GM18909 (cell line): ENCODE results near the gene PYY.
"Not testable (repeated sequence)": the region's sequence is repeated elsewhere in the genome, so short reads cannot be mapped to it uniquely, and the experiment has no call there.

Experiments used
- ATAC-seq: cut with Tn5 transposase; IDR thresholded peaks from one replicate; pipeline ENCODE4 v1.9.1; 2021; ENCODE audit warnings: mild to moderate bottlenecking; ENCODE audit not compliant: unreplicated experiment, poor library complexity

The PYY gene

GRCh38 chr17:43953746-43954145, at the start of gene PYY:
Gene PYY (minus strand): TSS chr17:43953940. CDS start chr17:43953483, 457 bp downstream.
- no peak for ATAC-seq

DNA sequence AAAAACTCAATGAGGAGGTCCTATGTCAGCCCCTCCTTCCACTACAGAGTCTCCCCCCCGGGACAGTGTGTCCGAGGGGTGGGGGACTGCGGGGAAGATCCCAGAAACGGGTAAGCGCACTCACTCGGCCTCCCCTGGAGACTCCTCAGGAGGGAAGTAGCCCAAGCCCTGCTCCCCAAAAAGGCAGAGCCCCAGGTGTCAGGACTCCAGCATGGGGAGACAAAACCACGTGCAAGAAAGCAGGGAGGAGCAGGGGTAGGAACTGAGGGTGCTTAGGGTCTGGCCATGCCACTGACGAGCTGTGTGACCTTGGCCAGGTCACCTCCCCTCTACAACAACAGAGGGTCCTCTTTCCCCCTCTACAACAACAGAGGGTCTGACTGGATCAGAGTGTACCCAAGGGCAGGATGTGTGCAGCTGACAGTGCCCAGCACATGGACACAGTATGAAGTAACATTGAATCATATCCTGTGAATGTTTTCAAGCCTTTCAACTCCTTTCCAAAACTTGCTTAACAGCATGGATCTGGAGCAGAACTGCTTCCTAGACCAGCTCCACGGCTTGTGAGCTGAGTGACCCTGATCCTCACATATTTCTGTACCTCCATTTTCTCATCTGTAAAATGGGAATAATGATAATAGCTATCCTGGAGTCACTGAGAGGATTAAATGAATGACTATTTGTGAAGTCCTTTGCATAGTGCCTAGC, 48.6 kb upstream of the PYY start:
- no peak for ATAC-seq

DNA sequence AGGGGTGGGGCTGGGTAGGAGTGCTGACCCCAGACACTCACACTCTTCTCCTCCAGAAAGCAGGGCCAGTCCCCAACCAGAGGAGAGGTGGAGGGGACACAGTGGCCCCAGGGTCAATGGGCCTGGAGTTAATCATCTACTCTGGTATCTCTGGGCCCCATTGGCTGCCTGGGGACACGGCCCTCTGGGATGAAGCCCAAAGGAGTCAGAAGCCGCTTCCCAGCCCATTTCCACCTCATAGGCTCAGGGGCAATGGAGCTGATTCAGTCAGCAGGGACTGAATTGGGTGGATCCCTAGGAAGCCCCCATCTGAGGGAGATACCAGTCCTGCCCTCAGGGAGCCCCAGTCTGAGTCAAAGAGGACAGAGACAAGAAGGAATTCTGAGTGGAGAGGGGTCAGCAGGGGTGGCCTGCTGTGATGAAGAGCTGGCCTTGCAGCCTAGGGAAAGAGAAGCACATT, 47.8 kb upstream of the PYY start:
- ATAC-seq: no peak

DNA sequence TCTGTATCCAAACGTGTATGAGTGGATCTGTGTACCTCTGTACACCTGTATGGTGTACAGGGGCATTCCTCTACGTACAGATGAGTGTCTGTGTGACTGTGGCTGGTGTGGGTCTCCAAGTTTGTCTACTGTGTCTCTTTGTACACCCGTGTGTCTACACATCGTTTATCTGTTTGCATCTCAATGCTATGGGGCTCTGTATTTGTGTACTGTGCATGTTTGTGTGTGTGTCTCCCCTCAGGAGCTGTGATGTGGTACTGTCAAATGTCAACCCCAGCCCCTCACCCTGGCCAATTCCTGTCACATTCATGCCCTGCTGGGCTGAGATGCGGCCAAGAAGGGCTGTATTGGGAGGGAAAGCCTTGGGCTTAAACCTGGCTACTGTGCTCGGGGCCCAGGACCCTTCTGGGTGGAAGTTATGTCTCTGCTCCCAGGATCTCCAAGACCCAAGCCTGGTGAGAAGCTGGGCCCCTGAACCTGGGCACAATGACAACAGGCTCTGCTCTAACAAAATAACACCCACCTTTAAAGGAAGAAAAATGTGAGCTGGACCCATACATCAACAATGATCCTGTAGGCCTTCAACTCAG, 47.2 kb upstream of the PYY start:
- no peak for ATAC-seq

DNA sequence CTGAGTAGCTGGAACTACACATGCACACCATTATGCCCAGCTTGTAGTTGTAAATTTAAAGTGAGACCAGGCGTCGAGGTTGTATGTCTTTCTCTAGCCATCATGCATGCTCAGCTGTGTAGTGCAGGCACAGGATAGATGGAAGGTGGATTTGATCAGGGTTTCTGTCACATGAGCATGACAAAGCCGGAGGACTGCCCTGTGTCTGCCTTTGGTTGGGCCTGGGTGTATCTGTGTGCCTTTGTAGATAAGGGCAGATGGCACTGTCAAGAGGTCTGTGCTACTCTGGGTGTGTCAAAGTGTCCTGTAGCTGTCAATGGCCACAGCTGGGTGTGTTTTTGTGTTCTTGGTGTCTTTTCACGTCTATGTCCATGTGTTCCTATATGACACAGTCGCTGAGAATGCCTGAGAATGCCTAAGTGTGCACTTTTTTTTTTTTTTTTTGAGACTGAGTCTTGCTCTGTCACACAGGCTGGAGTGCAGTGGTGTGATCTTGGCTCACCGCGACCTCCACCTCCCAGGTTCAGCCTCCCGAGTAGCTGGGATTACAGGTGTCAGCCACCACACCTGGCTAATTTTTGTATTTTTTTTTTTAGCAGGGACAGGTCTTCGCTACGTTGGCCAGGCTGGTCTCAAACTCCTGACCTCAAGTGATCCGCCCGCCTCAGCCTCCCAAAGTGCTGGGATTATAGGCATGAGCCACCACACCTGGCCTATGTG, 46.6 kb upstream of the PYY start:
- ATAC-seq: no peak

GRCh38 chr17:43999024-43999423, 45.3 kb upstream of the PYY start:
- no peak for ATAC-seq

DNA sequence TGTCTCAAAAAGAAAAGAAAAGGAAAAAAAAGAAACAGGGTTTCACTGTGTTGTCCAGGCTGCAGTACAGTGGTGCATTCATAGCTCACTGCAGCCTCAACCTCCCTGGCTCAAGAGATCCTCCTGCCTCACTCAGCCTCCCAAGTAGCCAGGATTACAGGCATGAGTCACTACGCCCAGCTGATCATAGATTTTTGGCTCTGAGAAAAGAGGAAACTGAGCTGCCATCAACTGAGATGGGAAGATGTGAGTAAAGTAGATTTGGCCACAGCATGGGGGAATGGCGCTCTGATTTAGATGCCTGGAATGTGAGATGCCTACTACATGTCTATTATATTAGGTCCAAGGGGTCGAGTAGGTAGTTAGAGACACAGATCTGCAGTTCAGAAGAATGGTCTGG, 44.8 kb upstream of the PYY start:
- no peak for ATAC-seq

GRCh38 chr17:43997180-43997579, 43.4 kb upstream of the PYY start:
- not testable (repeated sequence) for ATAC-seq

DNA sequence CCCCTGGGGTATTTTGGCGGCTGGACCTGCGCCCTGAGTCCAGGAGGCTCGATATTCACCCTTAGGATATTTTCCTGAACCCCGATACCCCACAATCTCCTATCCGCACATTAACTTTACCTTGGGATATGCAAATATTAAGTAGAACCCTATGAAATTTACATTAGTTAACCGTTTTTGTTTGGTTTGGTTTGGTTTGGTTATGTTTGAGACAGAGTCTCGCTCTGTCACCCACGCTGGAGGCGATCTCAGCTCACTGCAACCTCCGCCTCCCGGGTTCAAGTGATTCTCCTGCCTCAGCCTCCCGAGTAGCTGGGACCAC, 41.4 kb upstream of the PYY start:
- no peak for ATAC-seq

- no peak for ATAC-seq
Measured at GRCh38 chr17:43994272-43995149, 40.8 kb upstream of the PYY start.

GRCh38 chr17:43992641-43993040, 38.9 kb upstream of the PYY start:
- ATAC-seq: no peak

- ATAC-seq: no peak
Measured at GRCh38 chr17:43988301-43988700, 34.6 kb upstream of the PYY start.

DNA sequence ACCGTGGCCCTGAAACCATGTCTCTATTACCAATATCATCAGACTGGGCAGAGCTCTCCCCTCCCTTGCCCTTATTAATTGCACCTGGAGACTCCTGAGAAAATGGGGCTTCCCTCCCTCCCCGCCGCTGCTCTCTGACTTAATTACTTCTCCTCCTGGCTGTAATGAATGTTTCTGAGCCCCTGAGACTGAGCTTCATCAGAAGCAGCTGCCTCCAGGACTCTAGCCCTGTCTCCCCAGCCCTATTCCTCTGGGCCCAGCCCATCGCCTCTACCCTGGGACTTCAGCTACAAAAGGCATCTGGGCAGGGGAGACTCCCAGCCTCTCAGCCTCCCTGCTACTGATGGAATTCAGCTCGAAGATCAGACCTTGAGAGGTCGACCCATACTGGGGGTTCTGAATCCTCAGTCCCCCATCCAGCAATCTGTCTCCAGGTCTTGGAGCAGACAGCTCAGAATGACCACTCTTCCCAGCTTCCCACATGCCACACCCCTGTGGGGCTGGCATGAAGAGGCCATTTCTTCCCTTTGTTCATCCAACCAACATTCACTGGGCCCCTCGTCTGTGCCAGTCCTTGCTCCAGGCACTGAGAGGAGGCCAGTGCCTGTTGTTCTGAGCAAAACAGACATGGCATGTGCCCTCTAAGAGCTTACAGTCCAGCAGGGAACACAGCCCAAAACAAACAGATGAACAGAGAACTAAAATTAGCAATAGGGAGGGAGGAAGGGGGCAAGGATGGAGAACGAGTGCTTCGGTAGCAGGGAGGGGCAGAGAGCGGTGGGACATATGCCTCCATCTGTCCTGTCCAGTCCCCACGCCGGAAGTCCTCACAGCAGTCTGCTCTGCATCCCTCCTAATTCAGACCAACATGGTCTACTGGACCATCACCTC, 33.6 kb upstream of the PYY start:
- no peak for ATAC-seq

DNA sequence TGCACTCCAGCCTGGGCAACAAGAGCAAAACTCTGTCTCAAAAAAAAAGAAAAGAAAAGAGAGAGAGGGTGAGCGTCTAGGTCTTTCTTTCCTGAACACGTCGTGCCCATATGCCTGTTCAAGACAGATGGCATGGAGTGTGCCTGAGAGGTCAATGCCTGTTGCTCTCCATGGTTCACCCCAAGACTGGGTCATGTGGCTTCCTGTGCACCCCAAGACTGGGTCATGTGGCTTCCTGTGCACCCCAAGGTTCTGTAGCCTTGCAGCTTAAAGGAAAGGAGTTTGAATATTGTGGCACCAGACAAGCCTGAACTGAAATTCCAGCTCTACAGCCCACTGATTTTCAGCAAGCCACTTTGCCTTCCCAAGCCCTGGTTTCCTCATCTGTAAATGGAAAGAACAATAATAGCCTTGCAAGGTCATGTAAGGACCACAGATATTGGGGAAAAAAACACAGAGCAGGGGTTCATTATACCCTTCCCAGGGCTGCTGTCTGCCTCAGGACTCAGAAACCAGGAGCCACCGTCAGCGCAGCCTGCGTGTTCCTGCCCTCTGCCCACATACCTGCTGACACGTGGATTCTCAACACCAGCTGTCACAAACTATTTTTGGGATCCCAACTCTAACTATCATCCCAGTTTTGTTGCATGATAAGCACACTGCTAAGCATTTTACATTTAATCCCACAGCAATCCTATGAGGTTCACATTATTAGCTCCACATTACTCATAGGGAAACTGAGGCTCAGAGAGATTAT, 32.7 kb upstream of the PYY start:
- no peak for ATAC-seq

- no peak for ATAC-seq
Measured at GRCh38 chr17:43984521-43984920, 30.8 kb upstream of the PYY start.

GRCh38 chr17:43983515-43984411, 30.0 kb upstream of the PYY start:
- ATAC-seq: no peak

GRCh38 chr17:43983196-43983514, 29.4 kb upstream of the PYY start:
- no peak for ATAC-seq

DNA sequence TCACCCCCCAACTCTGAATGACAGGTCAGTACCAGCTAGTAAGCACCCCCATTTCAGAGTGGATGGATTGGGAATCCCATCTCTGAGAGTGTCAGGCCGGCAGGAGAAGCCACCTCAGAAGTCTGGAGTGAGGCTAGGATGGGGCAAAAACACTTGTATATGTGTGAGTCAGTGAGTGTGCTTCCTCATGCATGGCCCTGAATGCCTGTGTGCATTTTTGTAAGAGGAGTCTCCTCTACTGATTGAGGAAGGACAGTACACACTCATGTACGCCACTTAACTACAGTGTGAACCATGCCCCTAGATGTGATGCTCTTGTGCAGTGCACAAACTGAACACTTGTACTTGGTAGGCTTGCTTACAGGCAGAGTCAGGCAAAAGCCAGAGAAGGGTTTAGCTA, 28.4 kb upstream of the PYY start:
- no peak for ATAC-seq
